SK-N-SH treated with all-trans-retinoic acid at 6 μM for 48 hours (cell line): ENCODE results near the gene IGFN1.

ENCODE experiments used
- ATAC-seq: fragments of 200-7000 bp; cut with Tn5 transposase; 3 replicates; pipeline ENCODE4 v1.9.1; 2020; ENCODE audit warnings: mild to moderate bottlenecking, moderate library complexity
- ARNTL ChIP-seq: fragments of 450-650 bp; formaldehyde crosslinking; IDR thresholded peaks from 2 replicates; pipeline ENCODE4 v1.5.0; 2020; ENCODE audit warnings: low read depth, mild to moderate bottlenecking, moderate library complexity, borderline replicate concordance
- BACH2 ChIP-seq: fragments of 250-450 bp; sonication (Bioruptor Pico); IDR thresholded peaks from 2 replicates; pipeline ENCODE4 v1.9.0; 2021; ENCODE audit warnings: mild to moderate bottlenecking, borderline replicate concordance
- CREB5 ChIP-seq: fragments of 250-450 bp; sonication (Bioruptor Pico); IDR thresholded peaks from 2 replicates; pipeline ENCODE4 v1.5.1; 2020; ENCODE audit warnings: low read depth, mild to moderate bottlenecking, moderate library complexity
- CSDC2 ChIP-seq: fragments of 250-450 bp; sonication (Bioruptor Pico); IDR thresholded peaks from 2 replicates; pipeline ENCODE4 v1.5.0; 2020; ENCODE audit warnings: mild to moderate bottlenecking, moderate library complexity
- CSRNP3 ChIP-seq: fragments of 250-450 bp; sonication (Bioruptor Pico); IDR thresholded peaks from 2 replicates; pipeline ENCODE4 v1.5.1; 2021; ENCODE audit warnings: mild to moderate bottlenecking, moderate library complexity
- GLIS3 ChIP-seq: fragments of 250-450 bp; sonication (Bioruptor Pico); IDR thresholded peaks from 2 replicates; pipeline ENCODE4 v1.5.0; 2020; ENCODE audit warnings: mild to moderate bottlenecking, moderate library complexity
- ISL1 ChIP-seq: fragments of 250-450 bp; sonication (Bioruptor Pico); IDR thresholded peaks from 2 replicates; pipeline ENCODE4 v2.1.2; 2022; ENCODE audit warnings: mild to moderate bottlenecking, moderate library complexity
- PATZ1 ChIP-seq: fragments of 250-450 bp; sonication (Bioruptor Pico); IDR thresholded peaks from 2 replicates; pipeline ENCODE4 v1.8.0; 2020; ENCODE audit warnings: mild to moderate bottlenecking, moderate library complexity, borderline replicate concordance
- POU6F1 ChIP-seq: fragments of 250-450 bp; sonication (Bioruptor Pico); IDR thresholded peaks from 2 replicates; pipeline ENCODE4 v1.8.0; 2021; ENCODE audit warnings: low read depth, mild to moderate bottlenecking, moderate library complexity, borderline replicate concordance
- PPARA ChIP-seq: fragments of 250-450 bp; sonication (Bioruptor Pico); IDR thresholded peaks from 2 replicates; pipeline ENCODE4 v1.5.0; 2020; ENCODE audit warnings: mild to moderate bottlenecking, borderline replicate concordance
- RARB ChIP-seq: fragments of 250-450 bp; sonication (Bioruptor Pico); IDR thresholded peaks from 2 replicates; pipeline ENCODE4 v1.8.0; 2021; ENCODE audit warnings: mild to moderate bottlenecking, moderate library complexity
- TCF4 ChIP-seq: fragments of 250-450 bp; sonication (Bioruptor Pico); IDR thresholded peaks from 2 replicates; pipeline ENCODE4 v1.8.0; 2021; ENCODE audit warnings: mild to moderate bottlenecking, moderate library complexity, borderline replicate concordance
- TOX ChIP-seq: fragments of 250-450 bp; sonication (Bioruptor Pico); IDR thresholded peaks from 2 replicates; pipeline ENCODE4 v1.8.0; 2021; ENCODE audit warnings: mild to moderate bottlenecking, moderate library complexity, borderline replicate concordance
- TSHZ2 ChIP-seq: fragments of 250-450 bp; sonication (Bioruptor Pico); IDR thresholded peaks from 2 replicates; pipeline ENCODE4 v1.5.0; 2020; ENCODE audit warnings: mild to moderate bottlenecking, moderate library complexity
- ZFP3 ChIP-seq: fragments of 250-450 bp; sonication (Bioruptor Pico); IDR thresholded peaks from 2 replicates; pipeline ENCODE4 v1.5.0; 2020; ENCODE audit warnings: mild to moderate bottlenecking, moderate library complexity
- ZFP30 ChIP-seq: fragments of 450-650 bp; formaldehyde crosslinking; IDR thresholded peaks from 2 replicates; pipeline ENCODE4 v1.5.0; 2022; ENCODE audit warnings: mild to moderate bottlenecking, moderate library complexity
- ZNF565 ChIP-seq: fragments of 450-650 bp; formaldehyde crosslinking; conservative IDR thresholded peaks from 2 replicates; pipeline ENCODE4 v1.5.0; 2020; ENCODE audit warnings: low read depth, mild to moderate bottlenecking, moderate library complexity
- ZNF70 ChIP-seq: fragments of 450-650 bp; formaldehyde crosslinking; IDR thresholded peaks from 2 replicates; pipeline ENCODE4 v1.5.0; 2020; ENCODE audit warnings: mild to moderate bottlenecking, moderate library complexity
- ZNF8 ChIP-seq: fragments of 450-650 bp; formaldehyde crosslinking; IDR thresholded peaks from 2 replicates; pipeline ENCODE4 v1.5.0; 2020; ENCODE audit warnings: mild to moderate bottlenecking, moderate library complexity

The IGFN1 gene

GRCh38 chr1:201191653-201192260 lies 1.1 kb downstream of the IGFN1 start (continued):
- TF ChIP-seq CSRNP3 (CRISPR knock-in tag) (no peak), GLIS3 (CRISPR knock-in tag) (no peak)

- TF ChIP-seq ISL1 (no peak), RARB (CRISPR knock-in tag) (no peak), TCF4 (CRISPR knock-in tag) (no peak)
- ATAC-seq, result peak; percentile 8; the same call in 1 of the 3 replicates
Observed at GRCh38 chr1:201192261-201192788, 1.7 kb downstream of the IGFN1 start.

- no peak for TF ChIP-seq ZNF8
- no peak for TF ChIP-seq CSDC2 (CRISPR knock-in tag)
- no peak for TF ChIP-seq PPARA (CRISPR knock-in tag)
- TF ChIP-seq CSRNP3 (CRISPR knock-in tag), result no peak
- no peak for TF ChIP-seq ZNF565 (CRISPR knock-in tag)
- TF ChIP-seq ARNTL (CRISPR knock-in tag), result no peak
- TF ChIP-seq POU6F1 (CRISPR knock-in tag), result no peak
- TF ChIP-seq, all 23 proteins: peak for 0
- ATAC-seq, result no peak
Observed at GRCh38 chr1:201194046-201194445, 3.4 kb downstream of the IGFN1 start.

GRCh38 chr1:201198598-201198997 lies 8.0 kb downstream of the IGFN1 start:
- no peak for ATAC-seq
- no peak for TF ChIP-seq TSHZ2
- TF ChIP-seq CSRNP3 (CRISPR knock-in tag), result no peak
- no peak for TF ChIP-seq TCF4 (CRISPR knock-in tag)
- no peak for TF ChIP-seq ZNF70
- TF ChIP-seq ZNF565 (CRISPR knock-in tag), result no peak
- TF ChIP-seq ZFP30 (CRISPR knock-in tag), result no peak
- TF ChIP-seq ISL1, result no peak
- TF ChIP-seq ZFP3 (CRISPR knock-in tag), result no peak
- TF ChIP-seq TOX, result no peak

- no peak for ATAC-seq
- TF ChIP-seq PATZ1 (CRISPR knock-in tag) (no peak), CREB5 (CRISPR knock-in tag) (no peak), BACH2 (CRISPR knock-in tag) (no peak), CSDC2 (CRISPR knock-in tag) (no peak), ISL1 (no peak)
Observed at GRCh38 chr1:201205036-201205435, 14.4 kb downstream of the IGFN1 start.
